Iris pigment epithelial cell (primary cell): Measurements from ENCODE around the gene SH3PXD2A.
"Not testable (repeated sequence)": the region's sequence is repeated elsewhere in the genome, so short reads cannot be mapped to it uniquely, and the experiment has no call there.

Experiments used
- DNase-seq: peaks from one replicate; pipeline ENCODE4 v3.0.0-alpha.2; 2011; ENCODE audit warnings: low read depth

SH3PXD2A gene

DNA sequence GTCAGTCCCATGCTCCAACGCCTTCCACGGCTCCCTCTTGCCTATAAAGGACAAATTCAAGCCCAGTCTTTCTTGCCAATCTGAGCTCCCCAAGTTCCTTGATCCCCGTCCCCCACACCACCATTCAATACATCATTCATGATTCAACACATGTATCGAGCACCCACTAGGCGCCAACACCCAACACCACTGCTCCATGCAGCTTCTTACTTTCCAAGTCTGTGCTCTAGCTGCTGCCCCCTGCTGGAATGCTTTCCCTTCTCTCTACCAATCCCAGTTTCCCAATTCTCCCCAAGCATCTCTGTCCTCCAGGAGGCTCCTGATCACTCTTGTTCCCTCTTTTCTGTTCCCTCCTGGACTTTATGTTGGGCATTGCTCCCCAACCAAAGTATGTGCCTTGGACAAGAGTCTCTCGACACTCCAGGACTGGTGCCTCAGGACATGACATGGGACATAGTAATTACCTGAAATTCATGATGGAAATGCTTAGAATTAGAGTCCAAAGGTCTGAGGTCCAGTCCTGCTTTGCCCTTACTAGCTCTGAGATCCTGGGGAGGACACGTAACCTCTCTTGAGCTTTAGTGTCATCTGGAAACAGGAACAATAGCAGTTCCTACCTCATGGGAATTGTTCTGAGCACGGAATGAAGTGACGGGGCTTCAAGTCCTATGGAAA lies 189.2 kb downstream of the SH3PXD2A start:
- peak; percentile 52 for DNase-seq

DNA sequence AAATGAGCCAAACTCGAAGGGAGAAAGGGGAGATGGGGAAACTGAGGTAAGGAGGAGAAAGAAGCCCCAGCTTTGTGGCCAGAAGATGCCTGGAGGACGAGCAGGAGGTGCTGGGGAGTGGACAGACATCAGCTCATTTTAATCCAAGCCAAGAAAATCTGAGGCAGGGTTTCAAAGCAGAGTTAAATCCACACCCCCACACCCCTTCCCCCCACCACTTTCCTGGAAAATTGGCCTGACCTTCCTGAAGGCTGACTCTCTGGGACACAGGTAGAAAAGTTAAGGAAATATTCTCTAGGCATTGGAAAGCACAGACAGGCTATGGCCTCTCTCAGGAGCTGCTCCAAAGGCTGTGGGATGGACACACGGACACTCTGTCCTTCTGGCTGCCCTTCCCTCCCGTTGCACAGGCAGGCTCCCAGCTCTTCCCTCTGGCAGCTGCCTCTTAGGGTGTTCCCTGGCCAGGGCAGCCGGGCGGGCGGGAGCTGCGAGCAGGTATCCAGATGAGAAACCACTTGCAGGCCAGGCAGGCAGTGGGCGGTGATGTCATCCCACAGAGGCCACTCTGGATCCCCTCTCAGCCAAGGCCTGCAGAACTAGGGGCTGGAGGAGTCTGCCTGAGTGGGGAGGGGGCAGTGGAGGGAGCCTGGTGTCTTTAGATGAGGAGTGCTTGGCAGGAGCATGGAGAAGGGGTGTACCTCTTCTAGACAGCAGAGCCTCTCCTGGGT lies 190.1 kb downstream of the SH3PXD2A start:
- no peak for DNase-seq

- DNase-seq, result no peak
Observed at GRCh38 chr10:103663802-103664201, 191.6 kb downstream of the SH3PXD2A start.

DNA sequence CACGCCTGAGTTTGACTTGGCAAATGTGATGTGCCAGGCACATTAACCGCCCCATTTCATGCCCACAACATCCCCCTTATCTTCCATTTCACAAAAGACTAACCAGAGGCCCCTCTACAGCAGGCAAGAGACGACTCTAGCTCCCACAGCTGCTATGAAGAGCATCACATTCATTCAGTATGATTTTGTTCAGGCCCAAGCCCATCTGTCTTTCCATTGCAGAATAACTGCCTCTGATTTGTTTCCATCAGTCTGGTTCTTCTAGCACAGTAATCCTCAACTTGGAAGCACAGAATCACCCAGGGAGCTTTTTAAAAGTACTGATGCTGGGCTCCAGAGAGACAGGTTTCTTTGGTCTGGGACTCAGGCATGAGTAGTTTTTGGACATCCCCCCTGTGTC lies 192.1 kb downstream of the SH3PXD2A start:
- DNase-seq, result no peak

GRCh38 chr10:103662704-103663103 lies 192.7 kb downstream of the SH3PXD2A start:
- not testable (repeated sequence) for DNase-seq

- peak; percentile 96 for DNase-seq
Observed at GRCh38 chr10:103661198-103661950, 194.0 kb downstream of the SH3PXD2A start.

- DNase-seq, result peak; percentile 66
Observed at GRCh38 chr10:103660364-103661197, 194.8 kb downstream of the SH3PXD2A start.

- peak; percentile 95 for DNase-seq
Observed at GRCh38 chr10:103659674-103660363, 195.6 kb downstream of the SH3PXD2A start.

GRCh38 chr10:103658049-103658577 lies 197.3 kb downstream of the SH3PXD2A start:
- no peak for DNase-seq

DNA sequence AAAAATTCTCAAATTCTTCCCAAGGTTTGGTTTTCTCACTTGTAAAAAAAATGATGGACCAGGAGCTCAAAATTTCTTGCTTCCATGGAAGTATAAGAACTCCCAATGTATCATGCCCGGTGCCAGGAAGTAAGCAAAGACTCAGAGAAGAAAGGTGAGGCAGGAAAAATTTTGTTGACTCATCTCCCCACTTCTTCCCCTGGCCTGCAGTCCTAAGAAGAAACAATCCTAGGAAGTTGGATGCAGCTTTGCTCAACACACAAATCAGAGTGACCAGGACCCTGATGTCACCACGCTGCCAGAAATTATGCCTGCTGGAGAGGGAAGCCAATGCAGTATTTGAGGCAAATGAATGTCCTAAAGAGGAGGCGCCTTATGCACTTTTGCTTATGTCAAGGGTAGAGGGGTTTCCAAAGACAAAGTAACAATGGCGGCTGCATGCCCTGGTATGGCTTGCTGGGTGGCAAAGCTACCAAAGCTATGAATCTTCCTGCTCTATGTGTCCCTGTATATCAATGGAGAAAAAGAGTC lies 198.2 kb downstream of the SH3PXD2A start:
- DNase-seq, result no peak

GRCh38 chr10:103654925-103655324 lies 200.5 kb downstream of the SH3PXD2A start:
- DNase-seq, result no peak

DNA sequence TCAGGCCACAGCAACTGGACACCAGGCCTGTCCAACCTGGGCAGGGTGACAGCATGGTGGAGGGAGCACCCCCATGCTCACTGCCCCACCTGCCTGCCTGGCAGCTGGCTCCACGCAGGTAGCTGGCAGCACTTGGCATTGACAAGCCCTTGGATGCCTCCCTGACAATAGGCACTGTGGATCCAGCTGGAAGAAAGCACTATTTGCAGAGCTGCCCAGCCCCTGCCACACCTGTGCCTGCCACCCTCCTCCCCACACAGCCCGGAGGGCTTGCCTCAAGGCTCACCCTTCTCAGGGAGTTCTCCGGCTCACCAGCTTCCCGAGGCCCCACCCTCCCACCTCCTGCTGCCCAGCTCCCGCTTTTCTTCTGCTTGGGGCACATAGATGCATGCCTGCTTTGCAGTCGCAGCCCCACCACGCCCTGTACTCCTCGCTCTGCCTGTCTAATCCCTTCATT lies 201.8 kb downstream of the SH3PXD2A start:
- no peak for DNase-seq

DNA sequence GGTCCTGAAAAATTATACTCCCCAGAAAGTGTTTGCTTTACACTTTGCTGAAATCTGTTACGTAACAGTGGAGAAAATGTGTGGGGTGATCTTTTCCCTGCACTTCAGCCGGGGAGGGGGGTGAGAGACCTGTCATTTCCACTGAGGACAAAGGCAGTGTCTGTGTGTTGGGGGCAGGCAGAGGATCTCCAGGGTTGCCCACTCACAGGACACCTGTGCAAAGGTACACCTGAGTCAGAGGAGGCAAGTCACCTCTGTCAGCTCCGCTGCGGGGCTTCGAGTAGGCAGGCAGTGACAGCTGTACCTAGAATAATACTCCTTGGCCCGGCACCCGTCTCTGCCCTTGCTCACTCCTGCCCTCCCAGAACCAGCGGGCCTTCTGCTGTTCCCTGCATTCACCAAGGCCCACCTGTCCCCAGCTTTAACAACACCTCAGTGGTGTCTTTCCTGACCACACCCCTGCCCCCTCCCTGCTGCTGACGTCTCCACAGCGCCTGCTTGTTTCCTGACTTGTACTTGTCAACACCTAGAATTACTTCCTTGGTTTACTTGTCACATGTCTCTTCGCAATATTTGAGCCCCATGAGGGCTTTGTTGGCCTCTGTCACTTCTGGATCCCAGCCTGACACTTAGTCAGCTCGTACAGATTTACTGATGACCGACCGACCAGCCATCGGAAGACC lies 202.6 kb downstream of the SH3PXD2A start:
- DNase-seq, result no peak

GRCh38 chr10:103651783-103652476 lies 203.4 kb downstream of the SH3PXD2A start:
- no peak for DNase-seq

DNA sequence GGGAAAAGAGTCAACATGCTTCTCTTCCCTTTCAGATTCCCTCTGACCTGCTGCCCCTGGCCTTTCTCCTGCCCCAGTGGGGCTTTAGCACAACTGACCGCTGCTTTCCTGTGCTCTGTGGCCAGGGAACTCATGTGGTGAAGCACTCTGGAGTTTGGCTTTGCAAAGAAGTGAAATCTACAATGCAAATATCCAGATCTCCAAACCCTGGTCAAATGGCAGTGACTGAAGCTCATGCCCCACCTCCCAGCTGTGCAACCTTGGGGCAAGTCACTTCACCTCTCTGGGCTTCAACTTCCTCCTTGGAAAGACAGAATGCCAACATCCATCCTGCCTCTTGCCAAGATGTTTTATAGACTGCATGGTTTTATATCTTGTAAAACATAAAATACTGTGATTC lies 204.0 kb downstream of the SH3PXD2A start:
- DNase-seq, result no peak

- no peak for DNase-seq
Observed at GRCh38 chr10:103649654-103650423, 205.5 kb downstream of the SH3PXD2A start.

- DNase-seq, result no peak
Observed at GRCh38 chr10:103648636-103649532, 206.5 kb downstream of the SH3PXD2A start.

- no peak for DNase-seq
Observed at GRCh38 chr10:103648251-103648635, 207.1 kb downstream of the SH3PXD2A start.
